HEK293 (cell line): Measurements from ENCODE around the gene CLEC12A.
A peak's percentile ranks its signal among the peaks of the same experiment; 100 is the strongest.
"Not testable (repeated sequence)": the region's sequence is repeated elsewhere in the genome, so short reads cannot be mapped to it uniquely, and the experiment has no call there.

Source experiments
- CTCF ChIA-PET: fragments of 350-600 bp; formaldehyde crosslinking; extraction: SDS; loops from one replicate; lab custom pipeline; 2021; ENCODE audit warnings: antibody characterized with exemption; lab: Yijun Ruan, JAX
- POLR2A ChIA-PET: fragments of 300-600 bp; formaldehyde crosslinking; extraction: SDS; loops from one replicate; lab custom pipeline; 2020; ENCODE audit warnings: antibody characterized with exemption, inconsistent platforms; lab: Yijun Ruan, JAX
- H3K27ac ChIP-seq: fragments of 200-500 bp; sonication (Bioruptor generic); 2 replicates; pipeline ENCODE4 v1.5.1; 2014; ENCODE audit warnings: low read depth, low read length, control low read depth, inconsistent platforms; ENCODE audit errors: extremely low read depth
- H3K36me3 ChIP-seq, 2 experiments: fragments of 200-500 bp in 1 of 2; sonication (Bioruptor generic) in 1 of 2; 1 replicate in 1 of 2; 2 replicates in 1 of 2; pipeline ENCODE4 v1.5.1; 2014 to 2017; ENCODE audit warnings: inconsistent platforms in 2 of 2, low read length in 2 of 2; ENCODE audit not compliant: control insufficient read depth in 2 of 2, insufficient read depth in 1 of 2
- H3K4me1 ChIP-seq: fragments of 200-500 bp; sonication (Bioruptor generic); 2 replicates; pipeline ENCODE4 v1.5.1; 2014; ENCODE audit warnings: mild to moderate bottlenecking, low read length, inconsistent platforms; ENCODE audit not compliant: control insufficient read depth, insufficient read depth
- H3K4me3 ChIP-seq: 2 replicates; pipeline ENCODE4 v1.5.1; 2011; ENCODE audit warnings: low read depth, mild to moderate bottlenecking, control low read depth, low read length, moderate library complexity
- H3K9me3 ChIP-seq: fragments of 200-500 bp; sonication (Bioruptor generic); 2 replicates; pipeline ENCODE4 v1.5.1; 2014; ENCODE audit warnings: low read depth, low read length, inconsistent platforms; ENCODE audit not compliant: control insufficient read depth, insufficient read depth
- PRDM1 ChIP-seq: fragments of 450-650 bp; formaldehyde crosslinking; IDR thresholded peaks from 2 replicates; pipeline ENCODE4; 2016; ENCODE audit warnings: missing biosample characterization, missing genetic modification characterization
- REPIN1 ChIP-seq: fragments of 450-650 bp; formaldehyde crosslinking; IDR thresholded peaks from 2 replicates; pipeline ENCODE4 v1.5.1; 2017; ENCODE audit warnings: missing biosample characterization, missing genetic modification characterization, low read depth
- SALL2 ChIP-seq: fragments of 450-650 bp; formaldehyde crosslinking; IDR thresholded peaks from 2 replicates; pipeline ENCODE4 v1.5.0; 2017; ENCODE audit warnings: missing biosample characterization, mild to moderate bottlenecking, missing genetic modification characterization, borderline replicate concordance
- ZBTB1 ChIP-seq: fragments of 450-650 bp; formaldehyde crosslinking; IDR thresholded peaks from 2 replicates; pipeline ENCODE4 v1.5.1; 2016; ENCODE audit warnings: missing biosample characterization, missing genetic modification characterization
- ZBTB26 ChIP-seq: fragments of 450-650 bp; formaldehyde crosslinking; optimal IDR thresholded peaks from 2 replicates; pipeline ENCODE3; 2016; ENCODE audit warnings: missing biosample characterization, mild to moderate bottlenecking, missing genetic modification characterization
- ZFP69B ChIP-seq: fragments of 450-650 bp; formaldehyde crosslinking; IDR thresholded peaks from 2 replicates; pipeline ENCODE4 v1.5.1; 2016; ENCODE audit warnings: missing biosample characterization, missing genetic modification characterization
- ZNF146 ChIP-seq: fragments of 450-650 bp; formaldehyde crosslinking; IDR thresholded peaks from 2 replicates; pipeline ENCODE4 v1.5.1; 2016; ENCODE audit warnings: missing biosample characterization, missing genetic modification characterization
- ZNF174 ChIP-seq: fragments of 450-650 bp; formaldehyde crosslinking; IDR thresholded peaks from 2 replicates; pipeline ENCODE4 v1.5.0; 2017; ENCODE audit warnings: missing biosample characterization, mild to moderate bottlenecking, missing genetic modification characterization
- ZNF211 ChIP-seq: fragments of 450-650 bp; formaldehyde crosslinking; IDR thresholded peaks from 2 replicates; pipeline ENCODE4 v1.5.1; 2016; ENCODE audit warnings: low read depth, missing biosample characterization, missing genetic modification characterization
- ZNF223 ChIP-seq: fragments of 450-650 bp; formaldehyde crosslinking; IDR thresholded peaks from 2 replicates; pipeline ENCODE4 v1.5.1; 2016; ENCODE audit warnings: missing biosample characterization, missing genetic modification characterization
- ZNF302 ChIP-seq: fragments of 450-650 bp; formaldehyde crosslinking; IDR thresholded peaks from 2 replicates; pipeline ENCODE4 v1.5.1; 2016; ENCODE audit warnings: missing biosample characterization, missing genetic modification characterization, low read depth
- ZNF324 ChIP-seq: fragments of 450-650 bp; formaldehyde crosslinking; IDR thresholded peaks from 2 replicates; pipeline ENCODE4 v1.5.1; 2016; ENCODE audit warnings: missing biosample characterization, missing genetic modification characterization
- ZNF449 ChIP-seq: fragments of 450-650 bp; formaldehyde crosslinking; IDR thresholded peaks from 2 replicates; pipeline ENCODE4 v1.5.1; 2017; ENCODE audit warnings: missing biosample characterization, mild to moderate bottlenecking, missing genetic modification characterization, moderate library complexity
- ZNF514 ChIP-seq: fragments of 450-650 bp; formaldehyde crosslinking; IDR thresholded peaks from 2 replicates; pipeline ENCODE4 v1.5.1; 2016; ENCODE audit warnings: missing biosample characterization, missing genetic modification characterization
- ZNF544 ChIP-seq: fragments of 450-650 bp; formaldehyde crosslinking; IDR thresholded peaks from 2 replicates; pipeline ENCODE4 v1.5.0; 2017; ENCODE audit warnings: missing biosample characterization, missing genetic modification characterization
- ZNF580 ChIP-seq: fragments of 450-650 bp; formaldehyde crosslinking; IDR thresholded peaks from 2 replicates; pipeline ENCODE4 v1.5.1; 2016; ENCODE audit warnings: missing biosample characterization, missing genetic modification characterization
- ZNF596 ChIP-seq: fragments of 450-650 bp; IDR thresholded peaks from 2 replicates; pipeline ENCODE4 v1.5.0; 2018; ENCODE audit warnings: missing biosample characterization, mild to moderate bottlenecking, missing genetic modification characterization, moderate library complexity
- ZNF600 ChIP-seq: fragments of 450-650 bp; formaldehyde crosslinking; IDR thresholded peaks from 2 replicates; pipeline ENCODE4 v1.5.1; 2016; ENCODE audit warnings: missing biosample characterization, missing genetic modification characterization
- ZNF670 ChIP-seq: fragments of 450-650 bp; formaldehyde crosslinking; IDR thresholded peaks from 2 replicates; pipeline ENCODE4 v1.5.1; 2016; ENCODE audit warnings: missing biosample characterization, missing genetic modification characterization, low read depth

Gene CLEC12A

GRCh38 chr12:10021342-10021741, 50.1 kb downstream of the CLEC12A start (continued):
- TF ChIP-seq ZBTB26: no peak
- TF ChIP-seq ZFP69B: no peak
- no peak for TF ChIP-seq ZNF146 (tag by site-specific recombination)
- no peak for TF ChIP-seq ZNF211 (tag by site-specific recombination)
- TF ChIP-seq ZNF544 (tag by site-specific recombination): no peak
- TF ChIP-seq ZNF302 (tag by site-specific recombination): no peak
- TF ChIP-seq, all 188 proteins: peak for 0

GRCh38 chr12:10025236-10025635, 54.0 kb downstream of the CLEC12A start:
- ChIA-PET POLR2A (no interaction called here), CTCF (no interaction called here)
- Histone ChIP-seq H3K36me3 (no peaks in the 10 kb centered on the region), H3K4me3 (no peak overlapping the region), H3K4me1 (no peaks in the 10 kb centered on the region), H3K27ac (no peak overlapping the region), H3K9me3 (no peaks in the 10 kb centered on the region)
- TF ChIP-seq ZNF580 (tag by site-specific recombination): no peak

- H3K9me3 ChIP-seq, CTCF ChIA-PET, POLR2A ChIA-PET, H3K27ac ChIP-seq, H3K4me3 ChIP-seq, H3K36me3 ChIP-seq, H3K4me1 ChIP-seq: not testable (repeated sequence)
Measured at GRCh38 chr12:10026666-10027065, 55.5 kb downstream of the CLEC12A start.

GRCh38 chr12:10027311-10027710, 56.1 kb downstream of the CLEC12A start:
- CTCF ChIA-PET: interaction anchor here (1.4 kb wide), 1 partner anchor 116 kb away, joined by 5 read pairs; no protein-coding TSS in a partner anchor
- TF ChIP-seq ZNF514 (no peak), ZNF174 (tag by site-specific recombination) (no peak), ZNF449 (no peak), ZBTB1 (tag by site-specific recombination) (no peak), ZNF600 (no peak), ZNF596 (tag by site-specific recombination) (peak; percentile 64; the same call in 1 of the 2 replicates), ZNF223 (tag by site-specific recombination) (no peak), REPIN1 (tag by site-specific recombination) (no peak), ZNF324 (tag by site-specific recombination) (no peak), ZNF580 (tag by site-specific recombination) (no peak), ZNF670 (tag by site-specific recombination) (no peak), PRDM1 (tag by site-specific recombination) (0 out of 2 replicates have a peak, but pooled peaks have one; percentile 10), SALL2 (tag by site-specific recombination) (no peak)
- H3K4me1 ChIP-seq: no peaks in the 10 kb centered on the region
- no peaks in the 10 kb centered on the region for H3K36me3 ChIP-seq
- POLR2A ChIA-PET: no interaction called here
- no peaks in the 10 kb centered on the region for H3K9me3 ChIP-seq
- H3K27ac ChIP-seq: no peak overlapping the region
- H3K4me3 ChIP-seq: no peak overlapping the region
